ENCODE data around the gene MANSC1. TPM values are rescaled to one million over a fixed set of nuclear protein-coding genes. Genes with fewer than 3 reads are reported as not detected.

MANSC1 gene
- total and polyA plus RNA-seq, 10 of the 15 experiments (the other 5 are each of a cell fraction or from before 2014, with no cell fraction given) = 0.02 to 0.23 (median 0.11) TPM; not detected in 2

DNA sequence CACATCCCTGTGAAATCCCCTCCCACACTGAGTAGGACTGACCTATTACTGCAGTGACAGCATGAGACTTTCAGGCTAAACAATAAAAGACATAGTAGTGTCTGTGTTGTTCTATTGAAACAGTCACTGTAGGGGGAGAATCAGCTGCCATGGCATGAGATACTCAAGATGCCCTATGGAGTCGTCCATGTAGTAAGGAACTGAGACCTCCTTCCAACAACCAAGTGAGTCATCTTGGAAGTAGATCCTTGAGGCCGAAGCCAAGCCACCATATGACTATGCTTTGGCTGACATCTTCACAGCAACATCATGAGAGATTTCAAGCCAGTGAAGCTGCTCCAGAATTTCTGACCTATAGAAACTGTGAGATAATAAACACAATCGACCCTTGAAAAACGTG, 71.1 kb downstream of the MANSC1 start (continued):
- TF ChIP-seq, protein P1, sequence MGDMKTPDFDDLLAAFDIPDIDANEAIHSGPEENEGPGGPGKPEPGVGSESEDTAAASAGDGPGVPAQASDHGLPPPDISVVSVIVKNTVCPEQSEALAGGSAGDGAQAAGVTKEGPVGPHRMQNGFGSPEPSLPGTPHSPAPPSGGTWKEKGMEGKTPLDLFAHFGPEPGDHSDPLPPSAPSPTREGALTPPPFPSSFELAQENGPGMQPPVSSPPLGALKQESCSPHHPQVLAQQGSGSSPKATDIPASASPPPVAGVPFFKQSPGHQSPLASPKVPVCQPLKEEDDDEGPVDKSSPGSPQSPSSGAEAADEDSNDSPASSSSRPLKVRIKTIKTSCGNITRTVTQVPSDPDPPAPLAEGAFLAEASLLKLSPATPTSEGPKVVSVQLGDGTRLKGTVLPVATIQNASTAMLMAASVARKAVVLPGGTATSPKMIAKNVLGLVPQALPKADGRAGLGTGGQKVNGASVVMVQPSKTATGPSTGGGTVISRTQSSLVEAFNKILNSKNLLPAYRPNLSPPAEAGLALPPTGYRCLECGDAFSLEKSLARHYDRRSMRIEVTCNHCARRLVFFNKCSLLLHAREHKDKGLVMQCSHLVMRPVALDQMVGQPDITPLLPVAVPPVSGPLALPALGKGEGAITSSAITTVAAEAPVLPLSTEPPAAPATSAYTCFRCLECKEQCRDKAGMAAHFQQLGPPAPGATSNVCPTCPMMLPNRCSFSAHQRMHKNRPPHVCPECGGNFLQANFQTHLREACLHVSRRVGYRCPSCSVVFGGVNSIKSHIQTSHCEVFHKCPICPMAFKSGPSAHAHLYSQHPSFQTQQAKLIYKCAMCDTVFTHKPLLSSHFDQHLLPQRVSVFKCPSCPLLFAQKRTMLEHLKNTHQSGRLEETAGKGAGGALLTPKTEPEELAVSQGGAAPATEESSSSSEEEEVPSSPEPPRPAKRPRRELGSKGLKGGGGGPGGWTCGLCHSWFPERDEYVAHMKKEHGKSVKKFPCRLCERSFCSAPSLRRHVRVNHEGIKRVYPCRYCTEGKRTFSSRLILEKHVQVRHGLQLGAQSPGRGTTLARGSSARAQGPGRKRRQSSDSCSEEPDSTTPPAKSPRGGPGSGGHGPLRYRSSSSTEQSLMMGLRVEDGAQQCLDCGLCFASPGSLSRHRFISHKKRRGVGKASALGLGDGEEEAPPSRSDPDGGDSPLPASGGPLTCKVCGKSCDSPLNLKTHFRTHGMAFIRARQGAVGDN (IDR thresholded peaks at IDR 0.05) = no peak
- TF ChIP-seq RB1 (IDR thresholded peaks at IDR 0.05; ENCODE audit: borderline replicate concordance) (no peak), JUND (IDR thresholded peaks at IDR 0.05; ENCODE audit: low read depth, low read length) (no peak), CREM (IDR thresholded peaks at IDR 0.05; ENCODE audit: low read depth) (no peak), CHD2 (IDR thresholded peaks at IDR 0.05; ENCODE audit: borderline replicate concordance, low read depth, low read length) (no peak), MYB (IDR thresholded peaks at IDR 0.05; ENCODE audit: borderline replicate concordance, low read depth, low read length) (no peak), CBFB (IDR thresholded peaks at IDR 0.05; ENCODE audit: low read depth) (no peak), RAD51 (IDR thresholded peaks at IDR 0.05) (no peak)

Small RNA genes within 50 kb of the gene (small RNA-seq; reads per million reads assigned to genes)
- not detected for gene RNU6-318P

Other genes starting within 250 kb of the MANSC1 start
- gene LRP6, start 83.2 kb downstream of the MANSC1 start, total RNA-seq (2014; rRNA removed) = 10.9 and 14.9 TPM in 2 replicates
- gene LRP6, start 83.2 kb downstream of the MANSC1 start, total RNA-seq (2014; rRNA removed; fragmentation: Illumina TruSeq; extraction: Trizol) = 6.8 and 7.1 TPM in 2 replicates
- 9.0 and 9.4 TPM in 2 replicates for gene LRP6, start 83.2 kb downstream of the MANSC1 start, total RNA-seq (2021)
- gene LRP6, start 83.2 kb downstream of the MANSC1 start, polyA plus RNA-seq (2011; rRNA removed) = 1.5 and 1.6 TPM in 2 replicates
- gene LRP6, start 83.2 kb downstream of the MANSC1 start, polyA plus RNA-seq (2014; fragmentation: Illumina TruSeq; extraction: Trizol) = 6.1 TPM in 2 replicates
- 1 to 10 TPM; 1.5 to 8.4 TPM for gene LRP6, start 83.2 kb downstream of the MANSC1 start, polyA plus RNA-seq (2014; fragmentation: Nextera tagmentation; extraction: Ambion mirVana)
- 5.5 and 5.7 TPM in 2 replicates for gene LRP6, start 83.2 kb downstream of the MANSC1 start, polyA plus RNA-seq (2014; rRNA removed)
- gene LRP6, start 83.2 kb downstream of the MANSC1 start, polyA plus RNA-seq (2016; fragmentation: Nextera tagmentation; extraction: Ambion mirVana) = 1 to 10 TPM; 6.0 to 6.1 TPM
- 10.2 and 11.7 TPM in 2 replicates for gene BORCS5, start 6.8 kb upstream of the MANSC1 start, total RNA-seq (2014; rRNA removed)
- gene BORCS5, start 6.8 kb upstream of the MANSC1 start, total RNA-seq (2014; rRNA removed; fragmentation: Illumina TruSeq; extraction: Trizol) = 8.2 and 9.3 TPM in 2 replicates
- 23.5 and 25.9 TPM in 2 replicates for gene BORCS5, start 6.8 kb upstream of the MANSC1 start, total RNA-seq (2021)
- 14.0 and 15.1 TPM in 2 replicates for gene BORCS5, start 6.8 kb upstream of the MANSC1 start, polyA plus RNA-seq (2011; rRNA removed)
- 16.0 and 17.2 TPM in 2 replicates for gene BORCS5, start 6.8 kb upstream of the MANSC1 start, polyA plus RNA-seq (2014; fragmentation: Illumina TruSeq; extraction: Trizol)
- gene BORCS5, start 6.8 kb upstream of the MANSC1 start, polyA plus RNA-seq (2014; fragmentation: Nextera tagmentation; extraction: Ambion mirVana) = 1 to 10 TPM; 1.4 to 1.7 TPM
- 20.9 and 23.0 TPM in 2 replicates for gene BORCS5, start 6.8 kb upstream of the MANSC1 start, polyA plus RNA-seq (2014; rRNA removed)
- gene BORCS5, start 6.8 kb upstream of the MANSC1 start, polyA plus RNA-seq (2016; fragmentation: Nextera tagmentation; extraction: Ambion mirVana) = 10 to 100 TPM; 33.6 to 39.7 TPM
- gene DUSP16, start 212.6 kb upstream of the MANSC1 start, total RNA-seq (2014; rRNA removed) = 25.1 and 27.3 TPM in 2 replicates
- gene DUSP16, start 212.6 kb upstream of the MANSC1 start, total RNA-seq (2014; rRNA removed; fragmentation: Illumina TruSeq; extraction: Trizol) = 33.0 and 33.9 TPM in 2 replicates
- 41.6 and 44.2 TPM in 2 replicates for gene DUSP16, start 212.6 kb upstream of the MANSC1 start, total RNA-seq (2021)
- gene DUSP16, start 212.6 kb upstream of the MANSC1 start, polyA plus RNA-seq (2011; rRNA removed) = 75.3 and 85.8 TPM in 2 replicates
- 36.0 and 39.4 TPM in 2 replicates for gene DUSP16, start 212.6 kb upstream of the MANSC1 start, polyA plus RNA-seq (2014; fragmentation: Illumina TruSeq; extraction: Trizol)
- gene DUSP16, start 212.6 kb upstream of the MANSC1 start, polyA plus RNA-seq (2014; fragmentation: Nextera tagmentation; extraction: Ambion mirVana) = 1 to 10 TPM; 3.9 to 5.0 TPM
- gene DUSP16, start 212.6 kb upstream of the MANSC1 start, polyA plus RNA-seq (2014; rRNA removed) = 24.4 and 28.5 TPM in 2 replicates
- 1 to 10 TPM; 8.5 to 9.7 TPM for gene DUSP16, start 212.6 kb upstream of the MANSC1 start, polyA plus RNA-seq (2016; fragmentation: Nextera tagmentation; extraction: Ambion mirVana)

Measured in GM12878 (cell line).